ENCODE measurements around the gene AZI2. TPM values are rescaled to one million over a fixed set of nuclear protein-coding genes. Genes with fewer than 3 reads are reported as not detected.
A peak's percentile ranks its signal among the peaks of the same experiment; 100 is the strongest.

The AZI2 gene
- total and polyA plus RNA-seq, 2 experiments from 2014 or later: 33.5 to 95.4 TPM

- 96 to 98% methylated on average over 4 of the region's 4 CpGs for whole genome bisulfite sequencing, 2 experiments (ENCODE audit: low coverage in 1 of 2, low lambda C conversion rate in 2 of 2, missing lambda C conversion rate in 2 of 2)
- Histone ChIP-seq H3F3A (ENCODE audit: insufficient read depth) (peaks cover 4% of the 10 kb centered on the region; the same call in 1 of the 2 replicates), H3K9me3 (ENCODE audit: low read depth) (no peaks in the 10 kb centered on the region), H3K4me1 (ENCODE audit: insufficient read depth) (no peaks in the 10 kb centered on the region), H3K9me2 (ENCODE audit: insufficient read depth) (no peaks in the 10 kb centered on the region), H3K4me3 (no peak overlapping the region), H3K4me2 (ENCODE audit: unreplicated experiment) (no peak overlapping the region), H3K27me3 (replicated peaks; ENCODE audit: insufficient read depth) (no peaks in the 10 kb centered on the region), H2AFZ (no peak overlapping the region), H3K27ac (no peak overlapping the region), H3K36me3 (ENCODE audit: low read depth) (no peaks in the 10 kb centered on the region), H3K9ac (no peak overlapping the region), H3K79me2 (ENCODE audit: insufficient read depth) (no peaks in the 10 kb centered on the region), H4K20me1 (ENCODE audit: insufficient read depth) (no peaks in the 10 kb centered on the region)
- no peak for DNase-seq
- TF ChIP-seq EZH2 (IDR thresholded peaks at IDR 0.05; ENCODE audit: insufficient read depth, poor library complexity, severe bottlenecking) (no peak), EZH2phosphoT487 (IDR thresholded peaks at IDR 0.05; ENCODE audit: insufficient read depth, low read depth) (no peak)
- in situ Hi-C loops (cut with MboI): loop anchor here (25.0 kb wide), 1 partner anchor 989 kb away; no protein-coding TSS in a partner anchor
Measured at GRCh38 chr3:28301688-28302087, 46.9 kb downstream of the AZI2 start.

- H3K4me3 ChIP-seq: no peak overlapping the region
- no peaks in the 10 kb centered on the region for H3K9me3 ChIP-seq (ENCODE audit: low read depth)
- peaks cover 4% of the 10 kb centered on the region; the same call in 1 of the 2 replicates for H3F3A ChIP-seq (ENCODE audit: insufficient read depth)
- 0 out of 2 replicates have a peak, but pooled peaks cover 5% of the 10 kb centered on the region for H3K4me1 ChIP-seq (ENCODE audit: insufficient read depth)
- H3K4me2 ChIP-seq (ENCODE audit: unreplicated experiment): no peak overlapping the region
- TF ChIP-seq EZH2 (IDR thresholded peaks at IDR 0.05; ENCODE audit: insufficient read depth, poor library complexity, severe bottlenecking): no peak
- no peak for TF ChIP-seq EZH2phosphoT487 (IDR thresholded peaks at IDR 0.05; ENCODE audit: insufficient read depth, low read depth)
- WGBS, 2 experiments (ENCODE audit: low coverage in 1 of 2, low lambda C conversion rate in 2 of 2, missing lambda C conversion rate in 2 of 2): 91 to 98% methylated on average over 5 of the region's 5 CpGs
- H2AFZ ChIP-seq: no peak overlapping the region
- H3K36me3 ChIP-seq (ENCODE audit: low read depth): no peaks in the 10 kb centered on the region
- no peaks in the 10 kb centered on the region for H3K79me2 ChIP-seq (ENCODE audit: insufficient read depth)
- H3K9me2 ChIP-seq (ENCODE audit: insufficient read depth): no peaks in the 10 kb centered on the region
- H3K27me3 ChIP-seq (replicated peaks; ENCODE audit: insufficient read depth): no peaks in the 10 kb centered on the region
- no peak overlapping the region for H3K27ac ChIP-seq
- in situ Hi-C loops (cut with MboI): loop anchor here (25.0 kb wide), 1 partner anchor 988 kb away; no protein-coding TSS in a partner anchor
- DNase-seq: no peak
- no peaks in the 10 kb centered on the region for H4K20me1 ChIP-seq (ENCODE audit: insufficient read depth)
- H3K9ac ChIP-seq: no peak overlapping the region
Measured at GRCh38 chr3:28300345-28300962, 48.2 kb downstream of the AZI2 start.

DNA sequence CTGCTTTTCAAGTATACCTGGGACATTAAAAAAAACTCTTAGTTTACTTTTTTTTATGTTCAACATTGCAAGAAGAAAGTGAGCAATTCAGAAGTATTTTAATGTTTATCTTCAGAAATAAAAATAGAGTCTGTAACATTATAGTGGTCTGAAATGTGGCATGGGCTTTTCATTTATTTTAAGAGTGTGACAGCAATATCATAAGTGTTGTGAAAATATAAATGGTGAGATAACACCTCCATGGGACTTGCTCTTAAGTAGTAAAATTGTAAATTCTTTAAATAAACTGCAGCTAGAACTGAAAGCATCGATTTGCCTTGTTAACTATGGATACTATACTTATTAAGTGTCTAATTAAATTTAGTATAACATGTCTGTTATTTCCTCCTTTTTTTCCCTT is 48.9 kb downstream of the AZI2 start:
- in situ Hi-C loops (cut with MboI): loop anchor here (25.0 kb wide), 2 partner anchors 587 to 987 kb away; partner anchors contain the start of gene EOMES
- Histone ChIP-seq H3K27ac (no peak overlapping the region), H3K9me3 (ENCODE audit: low read depth) (no peaks in the 10 kb centered on the region), H3K4me2 (ENCODE audit: unreplicated experiment) (no peak overlapping the region), H3F3A (ENCODE audit: insufficient read depth) (peaks cover 4% of the 10 kb centered on the region; the same call in 1 of the 2 replicates), H3K36me3 (ENCODE audit: low read depth) (no peaks in the 10 kb centered on the region), H3K4me1 (ENCODE audit: insufficient read depth) (0 out of 2 replicates have a peak, but pooled peaks cover 5% of the 10 kb centered on the region), H3K9me2 (ENCODE audit: insufficient read depth) (no peaks in the 10 kb centered on the region), H2AFZ (no peak overlapping the region), H3K4me3 (no peak overlapping the region), H4K20me1 (ENCODE audit: insufficient read depth) (no peaks in the 10 kb centered on the region), H3K27me3 (replicated peaks; ENCODE audit: insufficient read depth) (no peaks in the 10 kb centered on the region), H3K79me2 (ENCODE audit: insufficient read depth) (no peaks in the 10 kb centered on the region), H3K9ac (no peak overlapping the region)
- TF ChIP-seq EZH2phosphoT487 (IDR thresholded peaks at IDR 0.05; ENCODE audit: insufficient read depth, low read depth): no peak
- no peak for TF ChIP-seq EZH2 (IDR thresholded peaks at IDR 0.05; ENCODE audit: insufficient read depth, poor library complexity, severe bottlenecking)
- no peak for DNase-seq
- 95% methylated on average over 1 of the region's 1 CpG for WGBS, 2 experiments (ENCODE audit: low coverage in 1 of 2, low lambda C conversion rate in 2 of 2, missing lambda C conversion rate in 2 of 2)

DNA sequence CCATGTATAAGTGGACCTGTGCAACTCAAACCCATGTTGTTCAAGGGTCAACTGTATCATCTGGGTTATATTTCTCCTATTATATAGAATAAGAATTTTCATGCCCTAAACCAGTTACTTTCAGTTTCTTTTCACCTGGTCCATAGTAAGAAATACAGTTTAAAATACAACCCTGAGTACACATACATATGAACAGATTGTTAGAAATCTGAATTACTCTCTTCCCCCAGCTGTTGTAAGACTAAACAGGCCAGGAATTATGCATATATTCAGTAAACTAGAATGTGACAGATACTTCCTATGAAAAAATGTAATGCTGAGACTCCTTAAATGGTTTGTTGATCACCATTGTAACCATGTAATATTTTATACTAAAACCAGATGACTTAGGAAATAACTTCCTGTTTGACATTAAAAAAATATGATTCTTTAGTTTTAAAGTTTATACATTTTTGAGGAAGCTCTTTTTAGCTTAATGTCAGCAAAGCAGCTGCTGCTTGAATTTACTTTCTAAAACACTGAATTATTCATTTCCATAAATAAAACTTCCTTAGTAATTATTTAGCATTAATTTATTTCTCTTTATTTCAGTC is 52.6 kb downstream of the AZI2 start:
- Histone ChIP-seq H4K20me1 (ENCODE audit: insufficient read depth) (no peaks in the 10 kb centered on the region), H3K9ac (no peak overlapping the region), H3F3A (ENCODE audit: insufficient read depth) (peaks cover 4% of the 10 kb centered on the region; the same call in 1 of the 2 replicates), H3K9me2 (ENCODE audit: insufficient read depth) (no peaks in the 10 kb centered on the region), H3K79me2 (ENCODE audit: insufficient read depth) (no peaks in the 10 kb centered on the region), H3K27me3 (replicated peaks; ENCODE audit: insufficient read depth) (no peaks in the 10 kb centered on the region), H3K27ac (no peak overlapping the region), H3K4me3 (no peak overlapping the region), H3K36me3 (ENCODE audit: low read depth) (no peaks in the 10 kb centered on the region), H3K4me2 (ENCODE audit: unreplicated experiment) (peak overlapping the region; percentile 38), H2AFZ (0 out of 2 replicates have a peak overlapping the region, but pooled peaks have one; percentile 12), H3K4me1 (ENCODE audit: insufficient read depth) (0 out of 2 replicates have a peak, but pooled peaks cover 5% of the 10 kb centered on the region), H3K9me3 (ENCODE audit: low read depth) (no peaks in the 10 kb centered on the region)
- in situ Hi-C loops (cut with MboI): loop anchor here (25.0 kb wide), 1 partner anchor 584 kb away; the partner anchor contains the start of gene EOMES
- peak; percentile 4 for DNase-seq
- no peak for TF ChIP-seq EZH2phosphoT487 (IDR thresholded peaks at IDR 0.05; ENCODE audit: insufficient read depth, low read depth)
- no peak for TF ChIP-seq EZH2 (IDR thresholded peaks at IDR 0.05; ENCODE audit: insufficient read depth, poor library complexity, severe bottlenecking)
